Keratinocyte (primary cell): ENCODE measurements around the gene AOPEP.

ENCODE experiments used
- CTCF ChIP-seq, 3 experiments: IDR thresholded peaks in 1 of 3; conservative IDR thresholded peaks in 1 of 3; optimal IDR thresholded peaks in 1 of 3; 2 replicates in 2 of 3; 3 replicates in 1 of 3; pipeline versions ENCODE3 to v1.5.1; 2011; ENCODE audit warnings: low read length in 3 of 3, mild to moderate bottlenecking in 3 of 3, moderate library complexity in 2 of 3, control low read depth in 1 of 3, inconsistent platforms in 1 of 3; ENCODE audit not compliant: insufficient read depth in 2 of 3; ENCODE audit errors: extremely low read depth in 1 of 3
- EZH2 ChIP-seq: IDR thresholded peaks from one replicate; pipeline ENCODE4 v1.6.1; 2012; ENCODE audit warnings: inconsistent platforms, mild to moderate bottlenecking, low read length, moderate library complexity

GRCh38 chr9:94981723-94982090, 255.2 kb downstream of the AOPEP start:
- TF ChIP-seq CTCF (optimal IDR thresholded peaks at IDR 0.05 in 1 of 3, IDR thresholded peaks at IDR 0.05 in 1 of 3, conservative IDR thresholded peaks at IDR 0.05 in 1 of 3; ENCODE audit: extremely low read depth in 1 of 3, insufficient read depth in 2 of 3, low read length in 3 of 3) (no peak), EZH2 (no peak)
